HepG2 (cell line): ENCODE results near the gene KLRG1. TPM values are rescaled to one million over a fixed set of nuclear protein-coding genes. Genes with fewer than 3 reads are reported as not detected.
A peak's percentile ranks its signal among the peaks of the same experiment; 100 is the strongest.

ENCODE experiments used
- ATAC-seq: fragments of 200-7000 bp; cut with Tn5 transposase; 3 replicates; pipeline ENCODE4 v1.9.1; 2020; ENCODE audit warnings: mild to moderate bottlenecking, moderate library complexity
- BruUV-seq: library from RNA; stranded (reverse); fragments of 400-500 nt; replicated peaks from 2 replicates; lab custom pipeline; 2021; lab: Mats Ljungman, UMichigan
- CTCF ChIA-PET: fragments of 300-600 bp; formaldehyde crosslinking; extraction: SDS; loops from one replicate; lab custom pipeline; 2021; ENCODE audit warnings: low total read pairs, inconsistent platforms, low intra/inter-chr PET ratio; lab: Yijun Ruan, JAX
- POLR2A ChIA-PET: fragments of 350-600 bp; sonication (Branson Sonifier 250); formaldehyde crosslinking; loops from one replicate; lab custom pipeline; 2020; ENCODE audit warnings: antibody characterized with exemption, inconsistent platforms; lab: Yijun Ruan, JAX
- DNase-seq: peaks from one replicate; pipeline ENCODE4 v3.0.0-alpha.2; 2015; ENCODE audit warnings: low spot score
- FAIRE-seq: peaks from 3 replicates; lab custom pipeline; 2011; peaks lifted over from hg19 to GRCh38; lab: Jason Lieb, UNC
- H2AFZ ChIP-seq: one replicate; pipeline ENCODE4 v1.6.1; 2011; ENCODE audit warnings: low read length, inconsistent platforms
- H3K27ac ChIP-seq: fragments of 300-600 bp; 3 replicates; pipeline ENCODE4 v1.8.0; 2011; ENCODE audit warnings: mixed run types, mild to moderate bottlenecking, mixed read lengths, low read length, inconsistent platforms; ENCODE audit not compliant: insufficient read depth; ENCODE audit errors: extremely low read length
- H3K27me3 ChIP-seq, 2 experiments: fragments of 200-600 bp in 1 of 2; 2 replicates in 1 of 2; 3 replicates in 1 of 2; pipeline versions ENCODE4 v1.6.0 to v1.8.0; 2011; ENCODE audit warnings: low read length in 2 of 2, mild to moderate bottlenecking in 2 of 2, moderate library complexity in 2 of 2, inconsistent platforms in 1 of 2; ENCODE audit not compliant: insufficient read depth in 2 of 2, control insufficient read depth in 1 of 2
- H3K36me3 ChIP-seq, 2 experiments: fragments of 200-600 bp in 1 of 2; replicated peaks in 1 of 2; 2 replicates in 1 of 2; 3 replicates in 1 of 2; pipeline versions ENCODE4 v1.5.1 to v1.8.0; 2011; ENCODE audit warnings: low read length in 2 of 2, inconsistent platforms in 1 of 2; ENCODE audit not compliant: insufficient read depth in 2 of 2, control insufficient read depth in 1 of 2
- H3K4me1 ChIP-seq: 2 replicates; pipeline ENCODE4 v1.5.1; 2012; ENCODE audit warnings: low read length, inconsistent platforms; ENCODE audit not compliant: insufficient read depth
- H3K4me2 ChIP-seq: 2 replicates; pipeline ENCODE4 v1.6.0; 2011; ENCODE audit warnings: low read depth, low read length, inconsistent platforms
- H3K4me3 ChIP-seq, 3 experiments: fragments of 200-600 bp in 1 of 3; sonication (generic), shearing (Covaris generic) in 1 of 3; replicated peaks in 1 of 3; 2 replicates each; pipeline ENCODE4 v1.5.1; 2011 to 2016; ENCODE audit warnings: low read length in 3 of 3, inconsistent platforms in 2 of 3, low read depth in 2 of 3, mild to moderate bottlenecking in 2 of 3, control low read depth in 1 of 3, mixed read lengths in 1 of 3; ENCODE audit not compliant: insufficient read depth in 1 of 3
- H3K79me2 ChIP-seq: one replicate; pipeline ENCODE4 v1.6.1; 2011; ENCODE audit warnings: low read length, inconsistent platforms; ENCODE audit not compliant: insufficient read depth
- H3K9ac ChIP-seq: 2 replicates; pipeline ENCODE4 v1.6.0; 2011; ENCODE audit warnings: mild to moderate bottlenecking, low read depth, low read length, inconsistent platforms; ENCODE audit not compliant: insufficient read depth
- H3K9me3 ChIP-seq: 2 replicates; pipeline ENCODE4 v1.5.1; 2012; ENCODE audit warnings: mild to moderate bottlenecking, low read length
- H4K20me1 ChIP-seq: 2 replicates; pipeline ENCODE4 v1.6.0; 2011; ENCODE audit warnings: inconsistent platforms, mild to moderate bottlenecking, low read length, moderate library complexity; ENCODE audit not compliant: insufficient read depth
- CHD4 ChIP-seq: fragments of 200-600 bp; sonication (generic); IDR thresholded peaks from 2 replicates; pipeline ENCODE4 v1.7.0; 2017; ENCODE audit warnings: mild to moderate bottlenecking, low read length, borderline replicate concordance
- CREB1 ChIP-seq, 2 experiments: fragments of 450-650 bp in 1 of 2; IDR thresholded peaks; 2 replicates each; pipeline ENCODE4 v1.6.1; 2016 to 2017; ENCODE audit warnings: control low read depth in 1 of 2, mild to moderate bottlenecking in 1 of 2, missing compliant biosample characterization in 1 of 2, missing genetic modification characterization in 1 of 2
- DRAP1 ChIP-seq: IDR thresholded peaks from 2 replicates; pipeline ENCODE4 v1.6.1; 2016; ENCODE audit warnings: missing genetic modification reagents, missing compliant biosample characterization
- GFI1 ChIP-seq: sonication (generic); formaldehyde crosslinking; IDR thresholded peaks from 2 replicates; pipeline ENCODE4 v1.5.0; 2020; ENCODE audit warnings: missing genetic modification reagents, mild to moderate bottlenecking, borderline replicate concordance
- KDM5A ChIP-seq: fragments of 200-600 bp; sonication (generic); IDR thresholded peaks from 2 replicates; pipeline ENCODE4 v1.7.0; 2018; ENCODE audit warnings: antibody characterized with exemption, mild to moderate bottlenecking, low read length, borderline replicate concordance
- KLF15 ChIP-seq: sonication (generic); formaldehyde crosslinking; IDR thresholded peaks from 2 replicates; pipeline ENCODE4 v1.8.1; 2023; ENCODE audit warnings: borderline replicate concordance, mild to moderate bottlenecking, inconsistent platforms, missing genetic modification reagents, mixed read lengths
- SALL1 ChIP-seq: sonication (generic); formaldehyde crosslinking; IDR thresholded peaks from 2 replicates; pipeline ENCODE4 v1.8.0; 2022; ENCODE audit warnings: mild to moderate bottlenecking, missing genetic modification reagents
- SMAD3 ChIP-seq: sonication (generic); formaldehyde crosslinking; IDR thresholded peaks from 2 replicates; pipeline ENCODE4 v1.4.0; 2020; ENCODE audit warnings: missing genetic modification reagents
- SOX6 ChIP-seq, 2 experiments: fragments of 450-650 bp in 1 of 2; sonication (generic) in 1 of 2; formaldehyde crosslinking in 1 of 2; IDR thresholded peaks; 2 replicates each; pipeline versions ENCODE4 v1.4.0 to v1.6.1; 2017 to 2020; ENCODE audit warnings: antibody characterized with exemption in 1 of 2, mild to moderate bottlenecking in 1 of 2, missing genetic modification reagents in 1 of 2
- TOE1 ChIP-seq: sonication (generic); formaldehyde crosslinking; IDR thresholded peaks from 2 replicates; pipeline ENCODE4 v1.4.0; 2020; ENCODE audit warnings: mild to moderate bottlenecking, missing genetic modification reagents
- ZBTB2 ChIP-seq: sonication (generic); formaldehyde crosslinking; IDR thresholded peaks from 2 replicates; pipeline ENCODE4 v1.8.0; 2022; ENCODE audit warnings: low read depth, missing genetic modification reagents
- ZFP90 ChIP-seq: sonication (generic); formaldehyde crosslinking; IDR thresholded peaks from 2 replicates; pipeline ENCODE4 v1.8.0; 2022; ENCODE audit warnings: missing genetic modification reagents, mild to moderate bottlenecking, inconsistent platforms, borderline replicate concordance
- ZNF383 ChIP-seq: sonication (generic); formaldehyde crosslinking; IDR thresholded peaks from 2 replicates; pipeline ENCODE4 v1.4.0; 2020; ENCODE audit warnings: missing genetic modification reagents, mild to moderate bottlenecking, borderline replicate concordance
- ZNF737 ChIP-seq: sonication (generic); formaldehyde crosslinking; IDR thresholded peaks from 2 replicates; pipeline ENCODE4 v1.5.0; 2020; ENCODE audit warnings: missing genetic modification reagents, mild to moderate bottlenecking, borderline replicate concordance
- WGBS: methylation state at CpG from one replicate; pipeline ENCODE4 v1.1.6; 2017; ENCODE audit warnings: low lambda C conversion rate; 5-methylcytosine and 5-hydroxymethylcytosine counted together
- in situ Hi-C: cut with HindIII; loops from 2 replicates; pipeline ENCODE4 v1.10.0; 2017; ENCODE audit warnings: low pct_unique_long_range_greater_than_20kb; ENCODE audit not compliant: extremely low pct_ligation_motif_present
- intact Hi-C: fragments of 100-400 bp; cut with micrococcal nuclease; formaldehyde crosslinking; loops from one replicate; pipeline ENCODE4 v1.10.0; 2022; ENCODE audit not compliant: unreplicated experiment
- polyA plus RNA-seq, 8 experiments: library from polyadenylated mRNA; depleted of rRNA in 3 of 8; stranded (reverse) in 7 of 8; unstranded in 1 of 8; fragments of >200 nt; fragmentation: Illumina TruSeq in 4 of 8; extraction: Trizol in 4 of 8; gene quantifications; 2 replicates each; pipeline versions ENCODE4 v1.2.1 to v1.2.3, GENCODE V29; 2011 to 2016; ENCODE audit warnings: low read depth in 4 of 8, missing spikeins in 1 of 8, mixed read lengths in 1 of 8; ENCODE audit not compliant: insufficient read depth in 1 of 8
- total RNA-seq, 5 experiments: library from RNA; depleted of rRNA; stranded (reverse); fragments of >200 nt; fragmentation: Illumina TruSeq; extraction: Trizol; gene quantifications; 2 replicates each; pipeline ENCODE4 v1.2.3, GENCODE V29; 2016; ENCODE audit warnings: low read depth in 1 of 5
- TF ChIP-seq, protein P1 (sequence below): IDR thresholded peaks from 2 replicates; pipeline ENCODE4 v1.6.1; 2012; ENCODE audit warnings: low read depth, low read length, improper control_type of control experiment
- TF ChIP-seq, protein P2 (sequence below): IDR thresholded peaks from 2 replicates; pipeline ENCODE4 v1.6.1; 2012; ENCODE audit warnings: low read length, improper control_type of control experiment

The KLRG1 gene
- total and polyA plus RNA-seq, 2 of the 13 experiments (the other 11 are each of a cell fraction or from before 2014, with no cell fraction given), result 1.2 to 1.7 TPM

DNA sequence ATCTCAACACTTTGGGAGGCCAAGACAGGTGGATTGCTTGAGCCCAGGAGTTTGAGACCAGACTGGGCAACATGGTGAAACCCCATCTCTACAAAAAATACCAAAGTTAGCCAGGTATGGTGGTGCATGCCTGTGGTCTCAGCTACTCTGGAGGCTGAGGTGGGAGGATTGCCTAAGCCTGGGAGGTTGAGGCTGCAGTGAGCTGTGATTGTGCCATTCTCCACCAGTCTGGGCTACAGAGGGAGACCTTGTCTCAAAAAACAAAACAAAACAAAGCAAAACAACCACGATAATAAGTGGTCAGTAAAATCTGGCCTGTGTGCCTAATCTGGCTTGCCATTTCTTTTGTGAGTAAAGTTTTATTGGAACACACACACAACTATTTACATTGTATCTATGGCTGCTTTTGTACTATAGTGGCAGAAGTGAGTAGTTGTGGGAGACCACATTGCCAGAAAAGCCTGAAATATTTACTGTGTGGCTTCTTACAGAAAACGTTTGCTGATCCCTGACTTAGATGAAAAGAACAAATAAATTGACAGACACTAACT is 19.4 kb upstream of the KLRG1 start:
- no TSS peak for BruUV-seq
- Histone ChIP-seq H3K4me2 (peak overlapping the region; percentile 52), H2AFZ (no peak overlapping the region), H3K27me3 (no peaks in the 10 kb centered on the region; a peak in 1 of 5 replicates), H3K27ac (peak overlapping the region; percentile 3), H3K36me3 (no peaks in the 10 kb centered on the region), H4K20me1 (no peaks in the 10 kb centered on the region), H3K4me3 (0 out of 6 replicates have a peak overlapping the region, but pooled peaks of 1 of the 3 experiments have one; percentile 12), H3K9me3 (peaks cover 22% of the 10 kb centered on the region), H3K79me2 (no peaks in the 10 kb centered on the region), H3K9ac (no peak overlapping the region), H3K4me1 (peaks cover 17% of the 10 kb centered on the region)
- WGBS, result 0% methylated on average over 2 of the region's 2 CpGs
- DNase-seq (no peak), FAIRE-seq (no peak), ATAC-seq (peak; percentile 43; the same call in 2 of the 3 replicates)
- POLR2A ChIA-PET, result no interaction called here
- in situ Hi-C loops (no loop called here), intact Hi-C loops (no loop called here)
- CTCF ChIA-PET, result no interaction called here
- TF ChIP-seq CREB1 (IDR thresholded peaks at IDR 0.05), result no peak
- no peak for TF ChIP-seq CREB1 (CRISPR knock-in tag; IDR thresholded peaks at IDR 0.05)
- no peak for TF ChIP-seq SMAD3
- no peak for TF ChIP-seq ZNF383 (CRISPR knock-in tag)
- no peak for TF ChIP-seq CHD4
- no peak for TF ChIP-seq ZFP90 (CRISPR knock-in tag)
- no peak for TF ChIP-seq KLF15 (CRISPR knock-in tag)
- TF ChIP-seq SALL1 (CRISPR knock-in tag), result peak; percentile 26; the same call in 1 of the 2 replicates
- TF ChIP-seq ZNF737, result no peak
- TF ChIP-seq, protein P1, sequence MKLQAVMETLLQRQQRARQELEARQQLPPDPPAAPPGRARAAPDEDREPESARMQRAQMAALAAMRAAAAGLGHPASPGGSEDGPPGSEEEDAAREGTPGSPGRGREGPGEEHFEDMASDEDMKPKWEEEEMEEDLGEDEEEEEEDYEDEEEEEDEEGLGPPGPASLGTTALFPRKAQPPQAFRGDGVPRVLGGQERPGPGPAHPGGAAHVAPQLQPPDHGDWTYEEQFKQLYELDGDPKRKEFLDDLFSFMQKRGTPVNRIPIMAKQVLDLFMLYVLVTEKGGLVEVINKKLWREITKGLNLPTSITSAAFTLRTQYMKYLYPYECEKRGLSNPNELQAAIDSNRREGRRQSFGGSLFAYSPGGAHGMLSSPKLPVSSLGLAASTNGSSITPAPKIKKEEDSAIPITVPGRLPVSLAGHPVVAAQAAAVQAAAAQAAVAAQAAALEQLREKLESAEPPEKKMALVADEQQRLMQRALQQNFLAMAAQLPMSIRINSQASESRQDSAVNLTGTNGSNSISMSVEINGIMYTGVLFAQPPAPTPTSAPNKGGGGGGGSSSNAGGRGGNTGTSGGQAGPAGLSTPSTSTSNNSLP, result 0 out of 2 replicates have a peak, but pooled peaks have one; percentile 13
- TF ChIP-seq KDM5A, result no peak
- TF ChIP-seq GFI1 (CRISPR knock-in tag), result 0 out of 2 replicates have a peak, but pooled peaks have one; percentile 24
- no peak for TF ChIP-seq SOX6 (IDR thresholded peaks at IDR 0.05)
- peak; percentile 21; the same call in 1 of the 2 replicates for TF ChIP-seq SOX6 (CRISPR knock-in tag; IDR thresholded peaks at IDR 0.05)
- TF ChIP-seq TOE1 (CRISPR knock-in tag), result no peak
- TF ChIP-seq DRAP1, result no peak
- TF ChIP-seq, protein P2, sequence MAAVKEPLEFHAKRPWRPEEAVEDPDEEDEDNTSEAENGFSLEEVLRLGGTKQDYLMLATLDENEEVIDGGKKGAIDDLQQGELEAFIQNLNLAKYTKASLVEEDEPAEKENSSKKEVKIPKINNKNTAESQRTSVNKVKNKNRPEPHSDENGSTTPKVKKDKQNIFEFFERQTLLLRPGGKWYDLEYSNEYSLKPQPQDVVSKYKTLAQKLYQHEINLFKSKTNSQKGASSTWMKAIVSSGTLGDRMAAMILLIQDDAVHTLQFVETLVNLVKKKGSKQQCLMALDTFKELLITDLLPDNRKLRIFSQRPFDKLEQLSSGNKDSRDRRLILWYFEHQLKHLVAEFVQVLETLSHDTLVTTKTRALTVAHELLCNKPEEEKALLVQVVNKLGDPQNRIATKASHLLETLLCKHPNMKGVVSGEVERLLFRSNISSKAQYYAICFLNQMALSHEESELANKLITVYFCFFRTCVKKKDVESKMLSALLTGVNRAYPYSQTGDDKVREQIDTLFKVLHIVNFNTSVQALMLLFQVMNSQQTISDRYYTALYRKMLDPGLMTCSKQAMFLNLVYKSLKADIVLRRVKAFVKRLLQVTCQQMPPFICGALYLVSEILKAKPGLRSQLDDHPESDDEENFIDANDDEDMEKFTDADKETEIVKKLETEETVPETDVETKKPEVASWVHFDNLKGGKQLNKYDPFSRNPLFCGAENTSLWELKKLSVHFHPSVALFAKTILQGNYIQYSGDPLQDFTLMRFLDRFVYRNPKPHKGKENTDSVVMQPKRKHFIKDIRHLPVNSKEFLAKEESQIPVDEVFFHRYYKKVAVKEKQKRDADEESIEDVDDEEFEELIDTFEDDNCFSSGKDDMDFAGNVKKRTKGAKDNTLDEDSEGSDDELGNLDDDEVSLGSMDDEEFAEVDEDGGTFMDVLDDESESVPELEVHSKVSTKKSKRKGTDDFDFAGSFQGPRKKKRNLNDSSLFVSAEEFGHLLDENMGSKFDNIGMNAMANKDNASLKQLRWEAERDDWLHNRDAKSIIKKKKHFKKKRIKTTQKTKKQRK, result no peak
- TF ChIP-seq ZBTB2, result no peak
